GM10847 (cell line): ENCODE results near the gene SOD3.

Experiments used
- POLR2A ChIP-seq: IDR thresholded peaks from 2 replicates; pipeline ENCODE4 v1.6.1; 2011; ENCODE audit not compliant: insufficient read length; ENCODE audit errors: extremely low read depth

The SOD3 gene

GRCh38 chr4:24792552-24792951 is 2.8 kb upstream of the SOD3 start:
- no peak for TF ChIP-seq POLR2A

- TF ChIP-seq POLR2A: no peak
Observed at GRCh38 chr4:24793219-24794005, 2.0 kb upstream of the SOD3 start.

- TF ChIP-seq POLR2A: no peak
Observed at GRCh38 chr4:24794051-24794450, 1.3 kb upstream of the SOD3 start.

- TF ChIP-seq POLR2A: no peak
Observed at GRCh38 chr4:24794480-24794879, 893 bp upstream of the SOD3 start.

- no peak for TF ChIP-seq POLR2A
Observed at GRCh38 chr4:24795666-24796381, 451 bp downstream of the SOD3 start.

GRCh38 chr4:24796620-24797019 is 1.2 kb downstream of the SOD3 start:
- TF ChIP-seq POLR2A: no peak

- no peak for TF ChIP-seq POLR2A
Observed at GRCh38 chr4:24798036-24798610, 2.8 kb downstream of the SOD3 start.

GRCh38 chr4:24799196-24799543 is 3.8 kb downstream of the SOD3 start:
- TF ChIP-seq POLR2A: no peak

- no peak for TF ChIP-seq POLR2A
Observed at GRCh38 chr4:24799544-24800324, 4.4 kb downstream of the SOD3 start.

GRCh38 chr4:24800325-24800895 is 5.0 kb downstream of the SOD3 start:
- TF ChIP-seq POLR2A: no peak

GRCh38 chr4:24801136-24801855 is 5.9 kb downstream of the SOD3 start:
- no peak for TF ChIP-seq POLR2A

GRCh38 chr4:24802648-24803047 is 7.3 kb downstream of the SOD3 start:
- no peak for TF ChIP-seq POLR2A

- TF ChIP-seq POLR2A: no peak
Observed at GRCh38 chr4:24805067-24805466, 9.7 kb downstream of the SOD3 start.

- TF ChIP-seq POLR2A: no peak
Observed at GRCh38 chr4:24805566-24805965, 10.2 kb downstream of the SOD3 start.
